HK-2 (cell line): Measurements from ENCODE around the gene CABLES1.
A peak's percentile ranks its signal among the peaks of the same experiment; 100 is the strongest.
"Not testable (repeated sequence)": the region's sequence is repeated elsewhere in the genome, so short reads cannot be mapped to it uniquely, and the experiment has no call there.

Experiments used
- DNase-seq: peaks from one replicate; pipeline ENCODE4 v3.0.0-alpha.2; 2018; ENCODE audit not compliant: unreplicated experiment

Gene CABLES1

DNA sequence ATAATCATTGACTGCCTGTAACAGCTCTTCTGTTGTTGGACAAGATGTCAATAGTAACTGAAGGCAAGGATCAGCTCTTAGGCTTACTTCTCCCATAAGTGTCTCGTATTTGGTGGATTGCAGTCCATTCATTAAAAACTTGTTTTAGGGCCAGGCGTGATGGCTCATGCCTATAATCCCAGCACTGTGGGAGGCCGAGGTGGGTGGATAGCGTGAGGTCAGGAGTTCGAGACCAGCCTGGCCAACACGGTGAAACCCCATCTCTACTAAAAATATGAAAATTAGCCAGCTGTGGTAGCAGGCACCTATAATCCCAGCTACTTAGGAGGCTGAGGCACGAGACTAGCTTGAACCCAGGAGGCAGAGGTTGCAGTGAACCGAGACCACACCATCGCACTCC, 26.1 kb upstream of the CABLES1 start:
- DNase-seq, result not testable (repeated sequence)

DNA sequence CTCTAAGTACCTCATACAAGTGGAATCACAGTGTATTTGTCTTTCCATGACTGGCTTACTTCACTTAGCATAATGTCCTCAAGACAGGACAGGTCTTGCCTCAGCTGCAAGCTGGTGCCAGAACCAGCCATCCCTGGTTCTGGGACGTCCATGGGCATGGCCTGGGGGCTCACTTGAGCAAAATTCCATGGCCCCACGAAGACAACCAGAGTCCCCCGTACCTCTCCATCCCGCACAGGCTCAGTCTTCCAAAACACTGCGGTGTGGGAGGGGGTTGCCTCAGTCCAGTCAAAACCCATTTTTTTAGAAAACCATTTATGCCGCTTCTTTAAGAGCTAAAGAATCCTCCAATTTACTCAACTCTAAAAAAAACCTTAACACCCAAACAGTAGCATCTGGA, 21.7 kb upstream of the CABLES1 start:
- no peak for DNase-seq

DNA sequence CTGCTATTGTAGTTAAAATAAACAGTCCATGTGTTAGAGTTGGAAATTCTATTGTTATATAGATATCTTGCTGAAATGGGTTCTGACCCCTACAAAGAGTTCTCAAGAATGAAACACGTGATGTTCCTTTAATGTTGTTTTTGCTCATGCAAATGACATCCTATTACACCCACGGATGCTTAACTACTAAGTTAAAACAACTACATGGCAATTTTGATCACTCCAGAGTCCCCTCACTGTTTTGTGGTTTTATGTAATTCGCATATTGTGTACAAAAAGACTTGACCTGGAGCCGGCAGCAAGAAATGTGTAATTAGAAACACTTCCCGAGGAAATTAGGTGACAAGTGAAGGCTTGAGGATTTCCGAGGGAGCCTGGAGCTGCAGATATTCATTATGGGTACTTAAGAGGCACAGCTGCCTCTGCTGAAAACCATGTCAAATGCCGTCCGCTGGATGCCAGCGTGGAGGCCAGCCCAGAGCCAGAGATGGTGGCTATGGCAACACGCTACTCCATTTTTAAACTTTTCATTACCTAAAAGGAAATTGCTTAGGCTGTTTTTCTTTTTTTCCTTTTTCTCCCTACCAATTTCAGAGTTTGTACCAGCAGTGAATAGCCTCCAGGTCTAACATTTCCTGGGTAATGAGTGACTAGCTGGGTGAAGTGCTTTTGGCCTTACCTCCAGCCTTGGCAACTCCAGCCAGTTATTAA, 21.0 kb upstream of the CABLES1 start:
- DNase-seq, result no peak

DNA sequence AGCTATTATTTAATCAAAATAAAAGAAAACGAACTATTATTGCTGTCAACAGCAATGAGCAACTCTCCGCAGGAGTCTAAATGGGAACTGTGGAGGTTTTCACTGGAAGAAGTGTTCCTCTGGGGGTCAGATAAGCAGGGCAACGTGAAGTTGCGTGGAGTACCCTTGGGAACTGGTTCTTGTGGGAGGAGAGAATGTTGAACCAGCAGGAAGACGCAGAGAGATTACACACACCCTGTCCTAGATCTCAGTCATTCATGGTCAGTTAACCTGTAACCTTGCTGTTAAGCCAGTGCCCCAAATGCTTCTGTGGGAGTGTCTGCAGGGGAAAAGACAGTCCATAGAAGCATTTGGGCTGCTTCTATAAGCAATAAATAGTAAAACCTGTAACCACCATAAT, 20.4 kb upstream of the CABLES1 start:
- peak; percentile 42 for DNase-seq

DNA sequence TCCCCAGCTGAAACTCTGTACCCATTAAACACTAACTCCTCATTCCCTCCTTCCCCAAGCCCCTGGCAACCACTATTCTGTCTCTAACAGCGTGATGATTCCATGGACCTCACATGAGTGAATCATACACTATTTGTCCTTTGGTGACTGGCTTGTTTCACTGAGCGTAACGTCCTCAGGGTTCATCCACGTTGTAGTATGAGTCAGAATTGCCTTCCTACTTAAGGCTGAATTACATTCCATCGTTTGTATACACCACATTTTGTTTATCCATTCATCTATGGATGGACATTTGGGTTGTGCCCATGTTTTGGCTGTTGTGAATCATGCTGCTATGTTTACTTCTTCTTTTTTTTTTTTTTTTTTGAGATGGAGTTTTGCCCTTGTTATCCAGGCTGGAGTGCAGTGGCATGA, 19.6 kb upstream of the CABLES1 start:
- peak; percentile 57 for DNase-seq

DNA sequence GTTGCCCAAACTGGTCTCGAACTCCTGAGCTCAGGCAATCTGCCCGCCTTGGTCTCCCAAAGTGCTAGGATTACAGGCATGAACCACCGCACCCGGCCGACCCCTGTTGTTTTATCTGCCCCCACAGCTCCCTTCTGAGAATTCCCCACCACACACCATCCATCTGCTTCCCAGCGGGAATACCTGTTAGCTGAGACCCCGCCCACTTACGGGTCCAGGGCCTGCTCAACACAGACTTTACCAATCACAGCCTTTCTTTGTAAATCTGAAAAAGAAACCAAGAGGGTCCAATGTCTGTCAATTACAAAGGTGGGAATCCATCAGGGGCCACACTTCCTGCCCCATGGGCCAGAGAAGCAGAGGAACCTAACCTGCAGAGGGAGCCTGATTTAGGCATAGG, 14.2 kb upstream of the CABLES1 start:
- DNase-seq, result no peak

DNA sequence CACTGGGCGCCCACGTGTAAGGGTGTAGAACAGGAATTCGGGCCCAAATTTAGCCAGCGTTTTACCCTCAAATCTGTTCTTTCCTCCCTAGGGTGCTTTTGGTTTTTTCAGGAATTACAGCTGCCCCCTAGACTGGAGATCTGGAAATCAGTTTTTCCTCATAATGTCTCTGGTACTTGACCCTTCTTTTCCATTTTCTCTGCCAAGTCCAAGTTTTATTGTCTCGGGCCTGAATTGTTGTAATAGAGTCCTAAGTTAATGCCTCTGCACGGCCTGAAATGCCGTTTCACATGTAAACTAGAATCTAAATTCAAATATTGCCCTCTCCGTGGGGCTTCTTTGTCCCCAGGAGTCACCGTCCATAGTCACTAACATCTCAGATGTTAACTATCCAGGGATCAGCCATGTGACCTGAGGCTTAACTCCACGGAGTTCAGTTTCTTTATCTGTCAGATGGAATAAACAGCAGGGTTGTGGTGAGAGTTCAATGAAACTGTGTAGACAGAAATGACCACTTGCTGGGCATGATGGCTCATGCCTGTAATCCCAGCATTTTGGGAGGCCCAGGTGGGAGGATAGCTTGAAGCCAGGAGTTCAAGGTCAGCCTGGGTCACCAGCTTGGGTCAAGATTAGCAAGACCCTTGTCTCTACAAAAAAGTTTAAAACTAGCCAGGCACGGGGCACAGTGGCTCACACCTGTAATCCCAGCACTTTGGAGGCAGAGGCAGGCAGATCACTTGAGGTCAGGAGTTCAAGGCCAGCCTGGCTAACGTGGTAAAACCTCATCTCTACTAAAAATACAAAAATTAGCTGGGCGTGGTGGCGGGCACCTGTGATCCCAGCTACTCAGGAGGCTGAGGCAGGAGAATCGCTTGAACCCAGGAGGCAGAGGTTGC, 12.7 kb upstream of the CABLES1 start:
- no peak for DNase-seq

DNA sequence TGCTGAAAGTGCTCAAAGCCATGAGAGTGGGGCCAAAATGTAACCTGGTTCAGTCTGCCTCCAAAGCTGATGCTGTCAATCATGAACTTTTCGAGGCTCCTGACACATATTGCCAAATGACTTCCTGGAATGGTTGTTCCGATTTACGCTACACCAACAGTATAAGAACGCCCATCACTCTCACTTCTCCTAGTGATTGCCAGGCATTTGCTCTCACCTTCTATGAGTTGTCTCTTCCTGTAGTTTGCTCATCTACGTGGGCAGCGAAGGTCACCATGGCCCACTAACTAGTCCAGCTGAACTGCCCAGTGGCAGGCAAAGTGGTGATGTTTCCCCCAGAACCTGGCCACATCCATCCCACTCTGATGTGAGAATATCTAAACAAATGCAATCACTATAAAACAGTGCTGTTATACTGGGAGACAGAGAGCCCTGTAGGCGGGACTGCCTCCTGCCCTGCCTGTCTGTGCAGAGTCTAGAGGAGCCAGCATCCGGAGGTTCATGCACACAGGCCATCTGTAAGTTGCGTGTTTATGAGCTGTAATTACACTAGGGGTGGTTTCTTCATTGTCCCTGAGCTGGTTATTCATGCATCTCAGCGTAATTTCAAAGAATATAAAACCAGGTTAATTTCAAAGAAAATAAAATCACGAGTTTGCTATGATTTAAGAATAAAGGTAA, 8.8 kb upstream of the CABLES1 start:
- no peak for DNase-seq

DNA sequence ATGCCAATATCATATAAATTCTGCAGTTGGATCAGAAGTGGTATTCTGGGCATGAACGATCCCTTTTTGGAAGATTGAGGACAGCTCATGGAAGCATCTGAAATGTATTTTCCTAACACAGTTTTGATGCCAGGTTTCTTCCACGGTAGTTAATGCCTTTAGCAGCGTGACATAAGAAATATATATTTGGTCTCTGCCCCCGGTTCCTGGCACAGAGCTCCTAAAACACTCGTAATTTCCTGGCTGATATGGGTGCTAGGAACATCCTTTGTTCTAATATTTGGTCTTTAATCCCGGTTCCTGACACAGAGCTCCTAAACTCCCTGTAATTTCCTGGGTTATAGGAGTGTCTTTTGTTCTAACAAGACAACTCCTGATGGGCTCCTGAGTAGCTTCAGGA, 8.2 kb upstream of the CABLES1 start:
- no peak for DNase-seq

DNA sequence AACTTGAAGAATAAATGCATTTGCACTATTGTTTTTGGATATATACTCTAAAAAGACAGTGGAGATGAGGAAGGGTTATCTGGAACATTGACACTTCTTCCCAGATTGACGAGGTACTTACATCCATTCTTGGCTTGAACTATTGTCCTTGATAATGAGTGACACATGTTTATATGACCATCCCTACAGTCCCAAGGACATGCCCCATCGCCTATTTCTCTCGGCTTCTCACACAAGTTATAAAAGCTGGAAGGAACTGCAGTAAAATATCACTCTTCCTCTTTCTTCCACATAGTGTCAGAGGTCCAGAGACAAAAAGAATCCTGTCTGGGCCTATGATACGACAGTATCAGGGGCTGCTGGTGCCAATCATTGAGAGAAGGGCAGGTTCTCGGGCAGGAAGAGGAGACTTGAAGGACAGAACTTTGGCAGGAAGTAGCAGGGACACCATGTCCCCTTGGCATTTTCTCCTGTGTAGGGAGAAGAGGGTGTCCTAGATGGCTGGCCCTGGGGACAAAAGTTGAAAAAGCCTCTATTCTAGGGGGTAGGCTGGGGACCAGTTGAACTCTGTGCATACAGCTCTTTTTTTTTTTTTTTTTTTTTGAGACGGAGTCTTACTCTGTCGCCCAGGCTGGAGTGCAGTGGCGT, 5.8 kb upstream of the CABLES1 start:
- DNase-seq, result no peak

DNA sequence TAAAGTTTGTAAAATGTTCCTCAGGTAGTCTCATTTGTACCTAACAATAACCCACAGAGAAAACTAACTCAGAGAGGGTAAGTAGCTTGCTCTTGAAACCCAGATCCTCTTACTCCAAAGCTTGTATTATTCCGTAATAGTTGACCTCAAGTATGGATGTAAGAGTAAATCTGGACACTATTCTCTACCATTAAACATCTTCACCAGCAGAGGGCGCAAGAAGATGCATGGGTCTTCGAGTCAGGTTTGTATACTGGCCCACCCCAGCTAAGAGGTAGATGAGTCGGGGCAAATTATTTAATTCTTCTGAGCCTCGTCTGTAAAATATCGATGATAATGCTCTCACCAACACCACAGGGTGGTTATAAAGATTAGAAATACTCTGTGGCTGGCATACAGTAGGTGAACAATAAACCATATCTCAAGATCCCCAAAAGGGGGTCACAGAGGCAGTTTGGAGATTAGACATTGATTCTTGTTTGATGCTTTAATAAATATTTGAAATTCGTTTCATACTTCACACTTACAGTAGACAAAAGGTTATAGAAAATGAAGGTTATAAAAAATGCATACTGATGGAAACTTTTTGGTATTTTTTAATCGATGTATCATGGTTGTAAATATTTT, 3.5 kb upstream of the CABLES1 start:
- peak; percentile 35 for DNase-seq

DNA sequence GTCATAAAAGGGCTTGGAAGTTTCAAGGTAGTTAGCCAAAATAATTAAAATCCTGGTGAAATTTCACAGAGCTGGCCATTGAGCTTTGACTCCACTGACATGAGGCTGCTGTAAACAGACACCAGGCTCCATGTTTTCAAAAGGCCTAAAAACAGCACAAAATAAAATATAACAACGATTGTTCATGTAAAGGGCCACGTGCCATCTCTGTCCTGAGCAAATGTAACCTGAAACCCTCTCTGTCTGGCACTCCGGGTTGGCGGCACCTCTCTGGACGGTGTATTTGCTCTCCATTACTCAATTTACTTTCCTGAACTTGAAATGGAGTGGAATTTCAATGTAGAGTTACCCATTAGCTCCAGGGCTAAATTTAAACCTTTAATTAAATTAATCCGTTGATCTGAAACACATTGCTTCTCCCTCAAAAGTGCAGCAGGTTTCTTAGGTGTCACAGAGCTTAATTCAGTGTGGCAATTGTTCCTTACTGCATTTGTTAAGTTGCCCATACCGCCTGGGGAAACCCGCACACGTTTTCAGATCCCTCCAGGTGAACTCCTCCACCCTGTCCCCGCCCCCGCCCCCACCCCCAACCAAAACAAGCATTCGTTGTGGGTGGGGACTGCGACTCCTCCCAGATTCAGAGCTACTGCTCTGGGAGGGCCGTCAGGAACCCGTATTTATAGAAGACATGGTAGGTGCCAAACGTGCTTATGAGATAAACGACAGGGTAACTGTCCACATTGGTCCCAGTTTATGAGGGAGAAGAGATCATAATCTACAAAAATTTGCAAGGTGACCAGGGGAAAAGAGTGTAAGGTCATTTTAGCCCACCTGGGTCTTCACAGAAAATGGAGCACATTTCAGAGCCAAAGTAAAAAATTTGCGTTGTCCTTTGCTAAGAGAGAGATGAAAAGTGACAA, 1.2 kb upstream of the CABLES1 start:
- DNase-seq, result peak; percentile 30

DNA sequence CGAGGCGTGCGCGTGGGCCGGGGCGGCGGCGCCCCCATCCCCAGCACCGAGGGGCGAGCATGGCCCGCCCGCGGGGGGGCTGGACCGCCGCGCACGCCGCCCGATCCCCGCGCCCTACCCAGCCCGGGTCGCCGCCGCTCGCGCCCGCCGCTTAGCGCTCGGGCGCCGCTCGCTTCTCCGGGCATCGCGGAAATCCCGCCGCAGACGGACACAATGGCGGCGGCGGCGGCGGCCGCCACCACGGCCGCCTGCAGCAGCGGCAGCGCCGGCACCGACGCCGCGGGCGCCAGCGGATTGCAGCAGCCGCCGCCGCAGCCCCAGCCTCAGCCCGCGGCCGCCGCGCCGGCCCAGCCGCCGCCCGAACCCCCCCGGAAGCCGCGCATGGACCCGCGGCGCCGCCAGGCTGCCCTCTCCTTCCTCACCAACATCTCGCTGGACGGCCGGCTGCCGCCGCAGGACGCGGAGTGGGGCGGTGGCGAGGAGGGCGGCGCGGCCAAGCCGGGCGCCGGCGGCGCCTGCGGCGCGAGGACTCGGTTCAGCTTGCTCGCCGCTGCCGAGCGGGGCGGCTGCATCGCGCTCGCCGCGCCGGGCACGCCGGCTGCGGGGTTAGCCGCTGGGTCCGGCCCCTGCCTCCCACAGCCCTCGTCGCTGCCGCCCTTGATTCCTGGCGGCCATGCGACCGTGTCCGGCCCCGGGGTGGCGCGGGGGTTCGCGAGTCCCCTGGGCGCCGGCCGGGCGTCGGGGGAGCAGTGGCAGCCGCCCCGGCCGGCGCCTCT, 453 bp downstream of the CABLES1 start:
- DNase-seq, result peak; percentile 45

DNA sequence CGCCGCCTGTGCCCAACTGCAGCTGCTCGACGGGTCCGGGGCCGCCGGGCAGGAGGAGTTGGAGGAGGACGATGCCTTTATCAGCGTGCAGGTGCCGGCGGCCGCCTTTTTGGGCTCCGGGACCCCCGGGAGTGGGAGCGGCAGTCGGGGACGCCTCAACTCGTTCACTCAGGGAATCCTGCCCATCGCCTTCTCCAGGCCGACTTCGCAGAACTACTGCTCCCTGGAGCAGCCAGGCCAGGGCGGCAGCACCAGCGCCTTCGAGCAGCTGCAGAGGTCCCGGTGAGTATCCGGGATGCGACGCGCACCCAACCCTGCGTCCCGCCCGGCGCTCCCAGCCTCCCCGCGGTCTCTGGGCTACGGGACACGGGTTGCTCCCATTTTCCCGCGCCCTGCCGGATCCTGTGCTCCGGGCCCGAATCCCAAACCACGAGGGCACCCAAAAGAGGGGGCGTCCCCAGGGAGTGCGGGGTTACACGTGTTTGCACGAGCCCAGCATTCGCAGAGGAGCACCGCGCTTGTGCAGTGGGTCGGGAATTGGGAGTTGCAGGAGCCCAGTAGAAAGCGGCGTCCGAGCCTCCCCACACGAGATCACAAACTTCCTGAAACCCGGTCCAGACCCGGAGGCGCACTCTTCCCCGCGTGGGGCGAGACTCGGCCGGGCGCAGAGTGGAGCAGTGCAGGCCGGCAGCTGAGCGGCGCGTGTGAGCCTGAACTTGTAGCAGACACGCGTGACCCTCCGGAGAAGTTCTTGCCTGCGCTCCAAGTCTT, 1.2 kb downstream of the CABLES1 start:
- DNase-seq, result peak; percentile 34

DNA sequence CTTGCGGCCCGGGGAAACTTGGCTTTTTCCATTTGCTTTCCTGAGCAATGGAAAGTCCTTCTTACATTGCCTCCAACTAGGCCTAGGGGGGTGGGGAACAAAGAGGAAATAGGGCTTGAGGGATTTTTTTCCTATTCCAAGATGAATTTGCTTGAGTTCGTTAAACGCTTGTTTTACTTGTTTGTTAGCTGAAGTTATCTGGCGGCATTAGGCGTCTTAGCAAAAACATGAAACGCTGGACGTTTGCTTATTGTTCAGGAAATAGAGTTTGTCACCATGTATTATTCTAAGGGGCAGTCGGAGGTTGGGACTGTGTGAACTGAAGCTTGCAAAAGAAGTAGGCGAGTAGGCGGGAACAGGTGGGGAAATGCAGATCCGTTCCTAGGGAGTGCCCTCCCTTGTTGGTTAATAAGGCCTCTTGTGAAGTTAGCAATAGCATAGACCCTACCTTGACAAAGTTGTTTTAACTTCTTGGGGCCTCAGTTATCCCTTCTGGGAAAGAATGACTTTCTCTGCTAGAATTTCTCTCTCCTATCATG, 1.9 kb downstream of the CABLES1 start:
- DNase-seq, result no peak

DNA sequence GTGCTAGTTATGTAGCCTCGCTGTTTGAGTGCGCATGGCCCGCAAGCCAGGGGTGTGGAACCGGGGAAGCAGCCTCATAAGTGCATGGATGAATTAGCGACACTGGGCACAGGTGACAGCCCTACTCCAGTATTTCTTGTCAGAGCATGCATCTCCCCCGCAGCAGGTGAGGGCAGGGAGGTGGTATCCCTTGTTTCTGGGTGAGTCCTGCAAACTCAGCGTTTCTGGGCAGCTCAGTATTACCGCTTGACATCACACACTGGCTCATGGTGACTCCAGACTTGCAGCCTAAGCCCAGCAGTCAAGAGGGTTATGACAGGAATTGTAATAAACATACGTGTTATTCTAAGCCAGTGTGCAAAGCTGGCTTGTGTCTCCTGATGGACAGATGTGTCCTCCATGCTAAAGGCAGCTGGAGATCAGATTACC, 2.5 kb downstream of the CABLES1 start:
- no peak for DNase-seq

DNA sequence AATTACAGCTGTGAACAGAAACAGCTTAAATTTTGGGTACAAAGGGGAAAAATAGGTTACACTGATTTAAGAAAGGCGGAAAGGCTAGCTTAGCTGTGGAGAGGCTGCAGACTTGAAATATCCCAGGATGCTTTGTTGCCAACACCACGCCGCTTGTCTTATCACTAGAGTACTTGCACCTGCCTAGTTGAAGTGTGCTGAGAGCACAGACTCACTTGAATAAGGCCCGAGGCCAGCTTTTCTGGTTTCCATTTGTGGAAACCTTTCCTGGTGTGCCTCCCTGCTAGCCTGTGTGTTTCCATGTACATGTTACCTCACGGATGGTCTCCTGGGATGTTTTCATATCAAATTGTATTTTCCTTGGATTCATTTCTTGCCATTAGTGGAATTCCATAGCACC, 3.2 kb downstream of the CABLES1 start:
- DNase-seq, result no peak

DNA sequence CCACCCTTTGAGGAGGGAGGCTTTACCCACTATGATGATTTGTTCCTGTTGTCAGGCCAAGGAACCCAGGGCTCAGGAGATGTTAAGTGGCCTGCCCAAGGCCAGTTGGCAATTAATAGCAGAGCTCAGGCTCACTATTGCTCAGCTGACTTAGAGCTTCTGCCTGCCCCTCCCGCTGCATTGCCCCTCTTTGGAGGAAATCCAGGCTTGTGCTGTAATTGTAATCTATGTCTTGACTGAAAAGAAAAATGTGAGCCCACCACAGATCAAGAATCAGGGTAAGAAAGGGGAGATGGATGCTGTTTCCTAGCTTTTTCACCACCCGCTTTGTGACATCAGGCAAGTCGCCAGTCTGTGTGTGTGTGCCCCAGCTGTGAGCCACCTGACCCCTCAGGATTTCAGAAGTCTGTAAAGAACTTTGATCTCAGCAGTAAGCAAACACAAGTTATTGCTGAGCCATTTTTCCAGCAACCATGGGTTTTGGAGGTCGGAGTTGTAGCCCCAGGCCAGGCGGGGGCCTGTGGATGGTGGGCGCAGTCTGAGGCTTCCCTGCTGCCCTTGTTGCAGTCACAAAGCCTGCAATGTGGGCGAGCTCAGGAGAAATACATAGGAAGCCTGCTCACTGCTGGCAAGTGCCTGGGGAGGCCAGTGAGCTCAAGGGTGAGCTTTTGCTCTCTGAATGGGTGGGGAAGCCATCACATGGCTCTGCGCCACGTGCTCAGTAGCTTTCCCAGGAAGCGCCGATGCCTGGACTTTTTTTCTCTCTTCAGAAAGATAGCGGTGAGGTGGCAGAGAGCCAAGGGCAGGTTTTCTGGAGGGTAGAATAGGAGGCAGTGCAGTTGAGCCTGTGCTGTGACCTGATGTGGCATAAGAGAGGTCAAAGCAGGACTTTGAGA, 6.1 kb downstream of the CABLES1 start:
- DNase-seq, result no peak
